HepG2 (cell line): ENCODE results near the gene STIM1. TPM values are rescaled to one million over a fixed set of nuclear protein-coding genes. Genes with fewer than 3 reads are reported as not detected.

ENCODE experiments used
- ATAC-seq: fragments of 200-7000 bp; cut with Tn5 transposase; 3 replicates; pipeline ENCODE4 v1.9.1; 2020; ENCODE audit warnings: mild to moderate bottlenecking, moderate library complexity
- BruUV-seq: library from RNA; stranded (reverse); fragments of 400-500 nt; replicated peaks from 2 replicates; lab custom pipeline; 2021; lab: Mats Ljungman, UMichigan
- CTCF ChIA-PET: fragments of 300-600 bp; formaldehyde crosslinking; extraction: SDS; loops from one replicate; lab custom pipeline; 2021; ENCODE audit warnings: low total read pairs, inconsistent platforms, low intra/inter-chr PET ratio; lab: Yijun Ruan, JAX
- POLR2A ChIA-PET: fragments of 350-600 bp; sonication (Branson Sonifier 250); formaldehyde crosslinking; loops from one replicate; lab custom pipeline; 2020; ENCODE audit warnings: antibody characterized with exemption, inconsistent platforms; lab: Yijun Ruan, JAX
- DNase-seq: peaks from one replicate; pipeline ENCODE4 v3.0.0-alpha.2; 2015; ENCODE audit warnings: low spot score
- FAIRE-seq: peaks from 3 replicates; lab custom pipeline; 2011; peaks lifted over from hg19 to GRCh38; lab: Jason Lieb, UNC
- H2AFZ ChIP-seq: one replicate; pipeline ENCODE4 v1.6.1; 2011; ENCODE audit warnings: low read length, inconsistent platforms
- H3K27ac ChIP-seq: fragments of 300-600 bp; 3 replicates; pipeline ENCODE4 v1.8.0; 2011; ENCODE audit warnings: mixed run types, mild to moderate bottlenecking, mixed read lengths, low read length, inconsistent platforms; ENCODE audit not compliant: insufficient read depth; ENCODE audit errors: extremely low read length
- H3K27me3 ChIP-seq, 2 experiments: fragments of 200-600 bp in 1 of 2; 2 replicates in 1 of 2; 3 replicates in 1 of 2; pipeline versions ENCODE4 v1.6.0 to v1.8.0; 2011; ENCODE audit warnings: low read length in 2 of 2, mild to moderate bottlenecking in 2 of 2, moderate library complexity in 2 of 2, inconsistent platforms in 1 of 2; ENCODE audit not compliant: insufficient read depth in 2 of 2, control insufficient read depth in 1 of 2
- H3K36me3 ChIP-seq, 2 experiments: fragments of 200-600 bp in 1 of 2; replicated peaks in 1 of 2; 2 replicates in 1 of 2; 3 replicates in 1 of 2; pipeline versions ENCODE4 v1.5.1 to v1.8.0; 2011; ENCODE audit warnings: low read length in 2 of 2, inconsistent platforms in 1 of 2; ENCODE audit not compliant: insufficient read depth in 2 of 2, control insufficient read depth in 1 of 2
- H3K4me1 ChIP-seq: 2 replicates; pipeline ENCODE4 v1.5.1; 2012; ENCODE audit warnings: low read length, inconsistent platforms; ENCODE audit not compliant: insufficient read depth
- H3K4me2 ChIP-seq: 2 replicates; pipeline ENCODE4 v1.6.0; 2011; ENCODE audit warnings: low read depth, low read length, inconsistent platforms
- H3K4me3 ChIP-seq, 3 experiments: fragments of 200-600 bp in 1 of 3; sonication (generic), shearing (Covaris generic) in 1 of 3; replicated peaks in 1 of 3; 2 replicates each; pipeline ENCODE4 v1.5.1; 2011 to 2016; ENCODE audit warnings: low read length in 3 of 3, inconsistent platforms in 2 of 3, low read depth in 2 of 3, mild to moderate bottlenecking in 2 of 3, control low read depth in 1 of 3, mixed read lengths in 1 of 3; ENCODE audit not compliant: insufficient read depth in 1 of 3
- H3K79me2 ChIP-seq: one replicate; pipeline ENCODE4 v1.6.1; 2011; ENCODE audit warnings: low read length, inconsistent platforms; ENCODE audit not compliant: insufficient read depth
- H3K9ac ChIP-seq: 2 replicates; pipeline ENCODE4 v1.6.0; 2011; ENCODE audit warnings: mild to moderate bottlenecking, low read depth, low read length, inconsistent platforms; ENCODE audit not compliant: insufficient read depth
- H3K9me3 ChIP-seq: 2 replicates; pipeline ENCODE4 v1.5.1; 2012; ENCODE audit warnings: mild to moderate bottlenecking, low read length
- H4K20me1 ChIP-seq: 2 replicates; pipeline ENCODE4 v1.6.0; 2011; ENCODE audit warnings: inconsistent platforms, mild to moderate bottlenecking, low read length, moderate library complexity; ENCODE audit not compliant: insufficient read depth
- ARNT ChIP-seq: fragments of 450-650 bp; IDR thresholded peaks from 2 replicates; pipeline ENCODE4 v1.6.1; 2017
- FIP1L1 ChIP-seq: fragments of 200-400 bp; formaldehyde crosslinking; IDR thresholded peaks from 2 replicates; pipeline ENCODE4 v1.6.1; 2018; ENCODE audit warnings: low read depth, mild to moderate bottlenecking, low read length, moderate library complexity, borderline replicate concordance; ENCODE audit not compliant: insufficient read depth
- KDM3A ChIP-seq: IDR thresholded peaks from 2 replicates; pipeline ENCODE4 v1.6.1; 2018; ENCODE audit warnings: low read depth, missing compliant biosample characterization
- KMT2A ChIP-seq: sonication (generic); formaldehyde crosslinking; IDR thresholded peaks from 2 replicates; pipeline ENCODE4 v1.4.0; 2020; ENCODE audit warnings: missing genetic modification reagents
- KMT2B ChIP-seq: IDR thresholded peaks from 2 replicates; pipeline ENCODE4 v1.6.1; 2016; ENCODE audit warnings: missing genetic modification reagents, missing compliant biosample characterization
- POLR2G ChIP-seq: fragments of 200-400 bp; formaldehyde crosslinking; IDR thresholded peaks from 2 replicates; pipeline ENCODE4 v1.6.1; 2018; ENCODE audit warnings: mild to moderate bottlenecking, low read depth, low read length, moderate library complexity
- RXRA ChIP-seq: sonication (generic); formaldehyde crosslinking; IDR thresholded peaks from 2 replicates; pipeline ENCODE4 v1.5.1; 2020; ENCODE audit warnings: missing genetic modification reagents
- SALL1 ChIP-seq: sonication (generic); formaldehyde crosslinking; IDR thresholded peaks from 2 replicates; pipeline ENCODE4 v1.8.0; 2022; ENCODE audit warnings: mild to moderate bottlenecking, missing genetic modification reagents
- SSRP1 ChIP-seq: IDR thresholded peaks from 2 replicates; pipeline ENCODE4 v1.6.1; 2016; ENCODE audit warnings: control low read depth
- THYN1 ChIP-seq: sonication (generic); formaldehyde crosslinking; IDR thresholded peaks from 2 replicates; pipeline ENCODE4 v1.8.1; 2023; ENCODE audit warnings: low read depth, mild to moderate bottlenecking, moderate library complexity, missing genetic modification reagents, borderline replicate concordance
- ZFP36 ChIP-seq: fragments of 150-350 bp; IDR thresholded peaks from 2 replicates; pipeline ENCODE4 v1.6.1; 2018; ENCODE audit warnings: borderline replicate concordance, low read length, low read depth; ENCODE audit not compliant: partially characterized antibody
- ZFP90 ChIP-seq: sonication (generic); formaldehyde crosslinking; IDR thresholded peaks from 2 replicates; pipeline ENCODE4 v1.8.0; 2022; ENCODE audit warnings: missing genetic modification reagents, mild to moderate bottlenecking, inconsistent platforms, borderline replicate concordance
- ZNF224 ChIP-seq: sonication (generic); formaldehyde crosslinking; IDR thresholded peaks from 2 replicates; pipeline ENCODE4 v1.5.0; 2020; ENCODE audit warnings: mild to moderate bottlenecking, missing genetic modification reagents
- ZNF333 ChIP-seq: sonication (generic); formaldehyde crosslinking; IDR thresholded peaks from 2 replicates; pipeline ENCODE4 v1.4.0; 2020; ENCODE audit warnings: mild to moderate bottlenecking, missing genetic modification reagents, borderline replicate concordance
- ZNF598 ChIP-seq: sonication (generic); formaldehyde crosslinking; IDR thresholded peaks from 2 replicates; pipeline ENCODE4 v1.5.1; 2020; ENCODE audit warnings: mild to moderate bottlenecking, missing genetic modification reagents, borderline replicate concordance
- ZNF878 ChIP-seq: sonication (generic); formaldehyde crosslinking; IDR thresholded peaks from 2 replicates; pipeline ENCODE4 v1.8.1; 2023; ENCODE audit warnings: mild to moderate bottlenecking, missing genetic modification reagents, moderate library complexity
- WGBS: methylation state at CpG from one replicate; pipeline ENCODE4 v1.1.6; 2017; ENCODE audit warnings: low lambda C conversion rate; 5-methylcytosine and 5-hydroxymethylcytosine counted together
- in situ Hi-C: cut with HindIII; loops from 2 replicates; pipeline ENCODE4 v1.10.0; 2017; ENCODE audit warnings: low pct_unique_long_range_greater_than_20kb; ENCODE audit not compliant: extremely low pct_ligation_motif_present
- intact Hi-C: fragments of 100-400 bp; cut with micrococcal nuclease; formaldehyde crosslinking; loops from one replicate; pipeline ENCODE4 v1.10.0; 2022; ENCODE audit not compliant: unreplicated experiment
- polyA plus RNA-seq, 8 experiments: library from polyadenylated mRNA; depleted of rRNA in 3 of 8; stranded (reverse) in 7 of 8; unstranded in 1 of 8; fragments of >200 nt; fragmentation: Illumina TruSeq in 4 of 8; extraction: Trizol in 4 of 8; gene quantifications; 2 replicates each; pipeline versions ENCODE4 v1.2.1 to v1.2.3, GENCODE V29; 2011 to 2016; ENCODE audit warnings: low read depth in 4 of 8, missing spikeins in 1 of 8, mixed read lengths in 1 of 8; ENCODE audit not compliant: insufficient read depth in 1 of 8
- total RNA-seq, 5 experiments: library from RNA; depleted of rRNA; stranded (reverse); fragments of >200 nt; fragmentation: Illumina TruSeq; extraction: Trizol; gene quantifications; 2 replicates each; pipeline ENCODE4 v1.2.3, GENCODE V29; 2016; ENCODE audit warnings: low read depth in 1 of 5

The STIM1 gene
- total and polyA plus RNA-seq, 2 of the 13 experiments (the other 11 are each of a cell fraction or from before 2014, with no cell fraction given) = 19.2 to 28.5 TPM

- H3K9me3 ChIP-seq = no peaks in the 10 kb centered on the region
- no peak overlapping the region for H3K27ac ChIP-seq
- intact Hi-C loops (no loop called here), in situ Hi-C loops (no loop called here)
- H2AFZ ChIP-seq = no peak overlapping the region
- WGBS = 100% methylated on average over 1 of the region's 2 CpGs
- no peak overlapping the region for H3K4me2 ChIP-seq
- 0 out of 5 replicates have a peak, but pooled peaks cover 0 to 1% of the 10 kb centered on the region in 2 experiments for H3K36me3 ChIP-seq
- peaks cover 68% of the 10 kb centered on the region for H3K79me2 ChIP-seq
- ATAC-seq = no peak
- BruUV-seq = no TSS peak
- H3K4me1 ChIP-seq = peaks cover 64% of the 10 kb centered on the region
- CTCF ChIA-PET = no interaction called here
- POLR2A ChIA-PET = interaction anchor here (1.5 kb wide), 1 partner anchor 18 kb away, joined by 5 read pairs; the partner anchor contains the start of gene STIM1
- DNase-seq = no peak
- no peaks in the 10 kb centered on the region for H4K20me1 ChIP-seq
- TF ChIP-seq ARNT (no peak), SALL1 (CRISPR knock-in tag) (no peak), THYN1 (CRISPR knock-in tag) (no peak), KMT2B (CRISPR knock-in tag) (no peak), KDM3A (CRISPR knock-in tag) (no peak), ZNF878 (no peak), POLR2G (no peak), KMT2A (CRISPR knock-in tag) (no peak), ZFP90 (CRISPR knock-in tag) (no peak), RXRA (no peak), ZNF333 (CRISPR knock-in tag) (no peak), ZFP36 (no peak), SSRP1 (CRISPR knock-in tag) (no peak), ZNF598 (CRISPR knock-in tag) (no peak), FIP1L1 (no peak), ZNF224 (no peak)
- no peak overlapping the region for H3K9ac ChIP-seq
- H3K4me3 ChIP-seq = no peak overlapping the region
- H3K27me3 ChIP-seq = no peaks in the 10 kb centered on the region
- FAIRE-seq = no peak
These were observed 18.4 kb downstream of the STIM1 start for GRCh38 chr11:3873712-3874349.
